NCI-H2227 (cell line): Measurements from ENCODE around the gene RYK.
"Not testable (repeated sequence)": the region's sequence is repeated elsewhere in the genome, so short reads cannot be mapped to it uniquely, and the experiment has no call there.

Source experiments
- DNase-seq: peaks from one replicate; lab custom pipeline; 2025; ENCODE audit not compliant: unreplicated experiment; lab: John Stamatoyannopoulos, UW

RYK gene

GRCh38 chr3:134255404-134255803 lies 4.7 kb upstream of the RYK start:
- DNase-seq = no peak

DNA sequence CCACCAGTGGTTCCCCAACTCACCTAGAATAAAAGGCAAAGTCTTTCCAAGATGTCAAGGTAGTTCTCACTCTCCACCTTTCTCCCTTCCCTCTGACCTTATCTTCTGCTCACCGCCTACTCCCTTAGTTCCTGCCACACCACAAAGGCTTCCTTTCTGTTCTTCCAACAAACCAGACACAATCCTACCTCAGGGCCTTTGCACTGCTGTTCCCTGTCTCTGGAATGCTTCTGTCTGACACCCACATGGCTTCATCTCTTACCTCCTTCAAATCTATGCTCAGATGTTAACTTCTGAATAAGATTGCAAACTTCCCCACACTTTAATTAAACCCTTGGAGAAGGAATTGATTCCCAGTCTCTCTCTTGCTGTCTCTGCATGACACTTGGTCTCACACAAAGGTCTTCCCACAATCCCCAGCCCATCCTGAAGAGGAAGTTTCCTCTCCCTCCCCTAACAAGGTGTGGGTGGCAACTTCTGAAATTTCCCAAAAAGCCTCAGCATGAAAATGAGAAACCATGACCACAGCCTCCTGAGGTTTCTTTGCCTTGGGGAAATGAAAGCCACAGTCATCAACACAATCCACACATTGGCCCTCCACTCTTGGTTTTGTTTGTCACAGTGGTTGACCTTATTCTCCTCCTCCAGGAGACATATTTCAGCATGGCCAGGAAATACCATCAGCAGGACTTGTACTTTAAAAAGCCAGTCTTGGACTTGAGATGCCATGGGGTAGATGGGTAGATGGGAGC lies 3.0 kb upstream of the RYK start:
- no peak for DNase-seq

GRCh38 chr3:134252766-134253165 lies 2.1 kb upstream of the RYK start:
- DNase-seq = peak; percentile 1

DNA sequence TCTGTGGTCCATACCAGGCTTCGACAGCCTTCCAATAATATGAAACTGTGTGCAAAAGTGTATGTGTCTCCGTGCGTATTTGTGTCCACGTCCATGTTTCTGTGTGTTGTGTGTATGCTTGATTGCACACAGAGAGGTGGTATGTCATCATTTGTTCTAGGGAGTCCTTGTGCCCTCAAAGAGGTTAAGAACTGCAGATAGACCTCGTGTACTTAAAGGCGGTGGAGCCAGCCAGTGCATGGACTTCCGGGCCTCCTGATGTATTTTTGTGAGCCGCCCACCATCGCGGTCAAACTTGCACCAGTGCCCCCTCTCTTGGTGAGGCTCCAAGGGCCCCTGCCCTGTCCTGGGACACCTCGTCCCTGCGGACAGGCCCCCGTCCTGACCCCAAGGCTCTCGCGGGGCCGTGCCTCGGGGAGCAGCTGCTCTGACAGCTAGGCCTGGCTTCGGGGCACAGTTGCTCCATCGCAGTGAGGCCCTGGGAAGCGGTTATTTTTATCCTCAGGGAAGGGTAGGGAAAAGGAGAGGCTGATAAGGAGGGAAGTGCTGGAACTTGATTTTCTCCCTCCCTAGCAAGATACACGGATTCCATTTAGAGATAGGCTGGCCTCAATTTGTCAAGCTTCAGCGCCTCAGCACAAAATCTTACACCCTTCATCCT lies 1.2 kb upstream of the RYK start:
- DNase-seq = no peak

DNA sequence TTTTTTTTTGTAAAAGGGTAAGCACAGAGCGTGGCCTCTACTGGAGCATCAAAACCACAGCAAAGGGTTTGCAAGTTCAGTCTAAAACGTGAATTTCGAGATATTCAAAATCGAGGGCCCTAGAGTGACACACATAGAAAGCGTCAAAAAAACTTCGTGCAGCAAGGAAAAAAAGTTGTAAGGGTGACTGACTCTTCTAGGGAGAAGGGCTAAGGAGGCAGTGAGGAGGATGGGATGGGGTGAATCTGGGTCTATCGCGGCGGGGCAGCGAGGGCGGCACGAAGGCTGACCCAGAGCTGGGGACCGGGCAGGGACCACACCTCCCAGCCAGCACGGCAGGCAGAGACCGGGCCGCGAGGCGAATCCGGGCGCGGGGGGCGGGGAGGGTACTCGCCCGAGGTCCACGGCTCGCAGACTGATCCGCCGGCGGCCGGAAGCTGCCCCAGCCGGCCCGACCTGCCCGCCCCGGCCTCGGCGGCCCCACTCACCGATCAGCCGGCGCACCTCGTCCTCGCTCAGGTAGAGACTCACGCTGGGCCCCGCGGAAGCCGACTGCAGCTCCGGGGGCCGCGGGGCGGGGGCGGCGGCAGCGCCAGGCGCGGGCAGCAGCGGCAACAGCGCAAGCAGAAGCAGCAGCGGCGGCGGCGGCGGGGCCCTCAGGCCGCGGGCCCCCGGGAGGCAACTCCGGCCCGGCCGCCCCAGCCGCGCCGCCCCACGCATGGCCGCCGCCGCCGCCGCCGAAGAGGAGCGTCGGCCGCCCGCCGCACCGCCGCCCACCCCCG lies 533 bp downstream of the RYK start:
- DNase-seq = peak; percentile 47

DNA sequence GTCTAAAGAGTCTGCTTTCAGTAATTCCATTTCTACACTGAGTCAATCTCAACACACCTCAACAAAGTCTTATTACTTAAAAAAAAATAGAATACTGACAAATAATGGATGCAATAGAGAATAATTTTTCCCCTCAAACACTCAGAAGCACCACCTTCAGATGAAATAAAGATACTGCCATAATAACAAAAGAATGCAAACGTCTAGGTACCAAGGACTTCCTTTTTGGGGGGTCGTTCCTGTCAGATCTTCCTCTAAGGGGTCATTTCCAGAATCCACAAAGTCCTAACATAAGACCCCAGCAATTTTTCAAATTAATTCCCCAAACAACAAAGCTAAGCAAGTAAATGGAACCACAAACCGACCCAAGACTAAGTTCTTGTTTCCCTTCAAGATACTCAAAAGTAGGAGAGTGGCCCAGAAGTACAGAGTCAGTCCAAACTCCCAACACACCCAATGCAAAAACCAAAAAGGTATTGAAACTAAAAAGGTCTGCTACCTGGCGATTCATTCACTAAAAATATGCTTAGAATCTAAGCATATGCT lies 1.3 kb downstream of the RYK start:
- DNase-seq = no peak

GRCh38 chr3:134244921-134245320 lies 5.7 kb downstream of the RYK start:
- no peak for DNase-seq

DNA sequence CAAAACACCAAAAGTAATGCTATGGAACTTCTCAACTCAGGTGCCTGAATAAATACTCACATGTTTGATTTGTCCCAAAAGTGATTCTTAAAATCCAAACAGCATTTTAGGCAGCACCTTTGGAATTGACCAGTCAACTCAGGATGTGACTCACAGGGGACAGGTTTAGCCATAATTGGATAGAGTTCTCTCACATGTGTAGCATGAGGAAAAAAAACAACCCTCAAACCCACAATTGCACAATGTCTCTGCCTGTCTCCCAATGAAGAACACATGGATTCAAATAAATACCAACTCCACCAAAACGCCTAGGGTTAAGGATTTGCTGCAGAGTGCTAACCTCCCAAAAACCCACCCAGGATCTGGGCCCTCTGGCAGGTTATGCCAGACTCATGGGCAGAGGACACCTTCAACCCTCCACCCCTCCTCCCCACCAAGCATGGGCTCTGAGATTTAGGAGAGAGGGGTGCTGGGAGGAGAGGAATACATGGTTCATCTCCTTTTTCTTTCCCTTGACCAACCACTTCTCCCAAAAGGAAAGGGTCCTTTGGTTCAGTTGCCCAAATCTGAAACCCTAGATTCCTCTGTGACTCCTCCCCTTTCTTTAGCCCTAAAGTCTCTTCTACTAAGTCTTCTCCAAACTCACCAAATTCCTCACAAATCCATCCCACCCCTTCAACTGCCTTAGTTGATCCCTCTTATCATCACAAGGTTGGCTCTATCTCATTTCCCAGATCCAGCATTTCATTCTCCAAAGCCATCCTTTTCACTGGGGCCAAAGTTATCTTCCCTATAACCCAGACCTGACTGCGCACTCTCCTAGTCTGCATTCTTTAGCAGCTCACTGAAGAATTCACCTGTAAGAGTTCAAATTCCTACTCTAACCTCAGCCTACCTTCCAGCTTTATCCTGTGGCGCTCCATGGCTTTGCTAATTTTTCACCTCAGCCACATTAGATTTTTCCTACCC lies 7.7 kb downstream of the RYK start:
- no peak for DNase-seq

GRCh38 chr3:134239538-134239937 lies 11.1 kb downstream of the RYK start:
- DNase-seq = no peak

DNA sequence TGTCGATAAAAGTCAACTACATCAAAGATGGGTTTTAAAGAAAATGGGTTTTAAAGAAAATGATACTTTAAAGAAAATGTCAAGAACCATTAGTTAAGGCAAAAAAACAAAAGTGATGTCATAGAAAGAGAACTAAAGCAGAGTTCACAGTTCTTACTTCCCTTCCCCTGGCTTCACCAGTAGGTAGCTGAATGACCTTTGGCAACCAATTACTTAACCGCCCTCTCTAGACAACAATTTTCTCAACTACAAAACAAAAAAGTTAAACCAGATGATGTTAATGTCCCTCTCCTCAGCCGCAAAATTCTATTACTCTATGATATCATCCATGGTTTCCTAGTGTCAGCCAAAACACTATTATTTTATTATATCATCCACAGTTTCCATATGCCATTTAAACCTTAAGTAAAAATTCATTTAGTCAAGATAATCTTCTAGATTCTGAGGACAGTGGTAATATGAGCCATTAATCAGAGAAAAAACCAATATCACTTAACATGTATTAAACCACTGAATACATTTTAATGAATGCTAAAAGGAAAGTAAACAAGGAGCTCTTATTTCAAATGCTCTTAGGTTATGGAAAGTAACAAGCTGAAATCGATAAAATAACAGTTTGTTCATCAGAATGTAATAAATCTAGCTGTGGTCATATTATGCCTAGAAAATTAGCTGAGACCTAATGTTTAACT lies 13.1 kb downstream of the RYK start:
- no peak for DNase-seq

DNA sequence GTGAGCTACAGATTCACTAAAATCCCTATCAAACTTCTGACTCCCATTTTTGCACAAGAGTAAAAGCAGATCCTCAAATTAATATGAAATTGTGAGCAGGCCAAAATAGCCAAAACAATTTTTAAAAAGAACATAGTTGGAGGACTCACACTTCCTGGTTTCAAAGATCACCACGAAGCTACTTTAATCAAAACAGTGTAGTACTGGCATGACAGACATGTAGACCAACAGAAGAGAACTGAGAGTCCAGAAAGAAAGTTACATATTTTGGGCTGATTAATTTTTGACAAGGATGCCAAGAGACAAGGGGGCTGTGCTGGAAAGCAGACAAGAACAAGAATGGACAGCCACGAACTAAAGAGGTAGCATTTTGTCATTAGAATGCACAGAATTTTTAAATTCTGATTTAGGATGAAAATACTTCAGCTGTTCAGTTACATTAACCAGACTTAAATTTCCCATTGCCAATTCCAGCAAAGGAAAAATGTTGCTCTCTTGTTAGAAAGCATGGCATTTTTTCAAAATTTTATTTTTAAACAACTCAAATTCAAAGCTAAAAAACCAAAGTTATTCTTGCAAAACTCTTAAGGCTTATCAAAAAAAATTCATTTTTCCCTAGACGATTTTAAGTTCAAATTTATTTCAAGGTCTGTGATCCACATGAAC lies 14.0 kb downstream of the RYK start:
- no peak for DNase-seq

DNA sequence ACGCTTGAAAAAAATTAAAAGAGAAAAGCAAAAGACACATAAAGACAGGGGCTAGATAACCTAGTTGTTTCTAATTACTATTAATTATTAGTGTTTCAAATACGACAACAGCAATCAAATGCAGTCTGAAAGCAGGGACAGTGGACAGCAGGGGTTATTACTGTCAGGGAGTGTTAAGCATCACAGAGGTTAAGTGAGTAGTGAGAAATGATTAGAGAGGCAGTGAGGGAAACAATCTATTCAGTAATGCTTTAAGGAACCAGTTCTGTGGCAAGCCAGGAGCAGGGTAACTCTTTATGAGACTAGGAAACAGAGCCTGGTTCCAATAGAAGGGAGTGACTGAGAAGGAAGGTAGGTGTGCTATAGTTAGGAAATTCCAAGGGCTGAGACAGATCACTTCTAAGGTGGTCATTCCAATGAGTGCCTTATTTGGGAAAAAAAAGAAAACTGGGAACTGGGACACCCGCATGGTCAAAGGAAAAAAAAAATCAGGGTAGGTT lies 15.0 kb downstream of the RYK start:
- DNase-seq = no peak

DNA sequence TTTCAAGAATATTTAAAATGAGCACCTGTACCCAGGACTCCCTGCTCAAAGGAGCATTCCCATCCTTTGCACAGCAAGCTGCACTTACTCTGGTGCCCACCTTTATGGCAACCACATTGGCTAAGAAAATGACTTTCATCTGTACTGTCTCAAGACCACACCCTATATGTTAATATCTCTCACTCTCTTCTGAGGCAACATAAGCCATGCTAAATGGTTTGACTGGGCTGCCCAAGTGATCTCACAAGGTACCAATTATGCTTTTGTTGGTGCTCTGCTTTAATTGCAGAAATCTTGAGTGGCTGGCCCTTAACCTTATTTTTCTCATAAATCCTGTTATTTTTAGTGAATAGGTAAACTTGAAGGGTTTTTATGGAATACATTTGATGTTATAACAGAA lies 17.7 kb downstream of the RYK start:
- no peak for DNase-seq

- DNase-seq = no peak
Observed at GRCh38 chr3:134232151-134232550, 18.5 kb downstream of the RYK start.

- no peak for DNase-seq
Observed at GRCh38 chr3:134231131-134231530, 19.5 kb downstream of the RYK start.

- DNase-seq = no peak
Observed at GRCh38 chr3:134229038-134229437, 21.6 kb downstream of the RYK start.

- no peak for DNase-seq
Observed at GRCh38 chr3:134228479-134228878, 22.2 kb downstream of the RYK start.

- DNase-seq = no peak
Observed at GRCh38 chr3:134228035-134228434, 22.6 kb downstream of the RYK start.

DNA sequence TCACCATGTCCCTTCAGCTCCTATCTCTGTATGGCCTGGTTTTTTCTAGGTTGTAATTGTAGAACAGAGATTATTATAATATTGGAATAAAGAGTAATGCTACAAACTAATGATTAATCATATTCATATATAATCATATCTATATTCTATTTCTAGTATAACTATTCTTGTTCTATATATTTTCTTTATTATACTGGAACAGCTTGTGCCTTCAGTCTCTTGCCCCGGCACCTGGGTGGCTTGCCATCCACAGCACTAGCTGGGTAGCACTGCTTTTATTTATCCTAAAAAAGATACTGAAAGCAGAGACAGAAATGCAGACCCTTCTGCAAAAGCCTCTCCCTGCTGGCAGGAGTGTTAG lies 25.9 kb downstream of the RYK start:
- DNase-seq = not testable (repeated sequence)
